ENCODE results near the gene CISD3. TPM values are rescaled to one million over a fixed set of nuclear protein-coding genes. Genes with fewer than 3 reads are reported as not detected.
A peak's percentile ranks its signal among the peaks of the same experiment; 100 is the strongest.

CISD3 gene
- total and polyA plus RNA-seq, 10 donors = 4.9 to 27.5 (median 14.7) TPM

DNA sequence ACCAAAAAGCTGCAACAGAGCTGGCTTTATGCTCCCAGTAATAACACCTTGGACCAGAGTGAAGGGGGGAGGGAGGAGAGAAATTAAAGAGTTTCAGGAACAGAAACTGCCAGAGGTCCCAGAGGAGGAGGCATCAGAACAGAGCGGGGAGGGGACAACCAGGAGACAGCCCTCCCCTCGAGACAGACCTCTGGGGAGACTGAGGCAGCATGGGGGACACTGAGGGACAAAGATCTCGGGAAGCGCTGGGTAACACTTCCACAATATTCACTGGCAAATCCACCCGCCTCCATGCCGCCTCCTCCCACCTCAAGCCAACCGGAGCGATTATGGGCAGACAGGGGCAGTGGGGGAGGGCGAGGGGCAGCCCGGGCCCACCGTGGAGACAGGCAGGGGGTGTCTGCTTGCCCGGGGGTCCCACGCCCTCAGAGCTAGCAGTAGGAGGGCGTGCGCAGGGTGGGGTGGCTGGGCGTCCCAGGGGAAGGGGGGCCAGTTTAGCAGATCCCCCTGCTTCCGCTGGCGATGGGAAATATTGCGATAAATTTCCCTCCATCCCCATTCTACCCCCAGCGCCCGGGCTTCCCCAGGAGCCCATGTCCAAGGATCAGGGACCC is 16.8 kb downstream of the CISD3 start:
- WGBS, 5 donors = 7 to 12% (median 8%) methylated on average over 10 to 21 of the region's 21 CpGs
- Histone ChIP-seq H3K9me3 (no peaks in the 10 kb centered on the region), H3K27ac (peak overlapping the region in 5 of 8 donors; percentile 91 to 96 (median 93)), H3K4me3 (peak overlapping the region; percentile 54 to 86 (median 58)), H3K4me1 (peaks cover 45 to 96% (median 72%) of the 10 kb centered on the region in 6 donors), H3K36me3 (no peaks in the 10 kb centered on the region), H3K27me3 (replicated peaks in 1 of 7) (peaks cover 0 to 79% (median 41%) of the 10 kb centered on the region in 7 donors)
- no peak for DNase-seq
- no peak for TF ChIP-seq POLR2A (IDR thresholded peaks at IDR 0.05)
- TF ChIP-seq, protein P1, sequence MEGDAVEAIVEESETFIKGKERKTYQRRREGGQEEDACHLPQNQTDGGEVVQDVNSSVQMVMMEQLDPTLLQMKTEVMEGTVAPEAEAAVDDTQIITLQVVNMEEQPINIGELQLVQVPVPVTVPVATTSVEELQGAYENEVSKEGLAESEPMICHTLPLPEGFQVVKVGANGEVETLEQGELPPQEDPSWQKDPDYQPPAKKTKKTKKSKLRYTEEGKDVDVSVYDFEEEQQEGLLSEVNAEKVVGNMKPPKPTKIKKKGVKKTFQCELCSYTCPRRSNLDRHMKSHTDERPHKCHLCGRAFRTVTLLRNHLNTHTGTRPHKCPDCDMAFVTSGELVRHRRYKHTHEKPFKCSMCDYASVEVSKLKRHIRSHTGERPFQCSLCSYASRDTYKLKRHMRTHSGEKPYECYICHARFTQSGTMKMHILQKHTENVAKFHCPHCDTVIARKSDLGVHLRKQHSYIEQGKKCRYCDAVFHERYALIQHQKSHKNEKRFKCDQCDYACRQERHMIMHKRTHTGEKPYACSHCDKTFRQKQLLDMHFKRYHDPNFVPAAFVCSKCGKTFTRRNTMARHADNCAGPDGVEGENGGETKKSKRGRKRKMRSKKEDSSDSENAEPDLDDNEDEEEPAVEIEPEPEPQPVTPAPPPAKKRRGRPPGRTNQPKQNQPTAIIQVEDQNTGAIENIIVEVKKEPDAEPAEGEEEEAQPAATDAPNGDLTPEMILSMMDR (IDR thresholded peaks at IDR 0.05 in 8 of 11, conservative IDR thresholded peaks at IDR 0.05 in 3 of 11) = no peak
- no peak for TF ChIP-seq POLR2AphosphoS5 (IDR thresholded peaks at IDR 0.05)
- intact Hi-C loops (cut with DNase I; ENCODE audit: low total_unique reads) = no loop called here

DNA sequence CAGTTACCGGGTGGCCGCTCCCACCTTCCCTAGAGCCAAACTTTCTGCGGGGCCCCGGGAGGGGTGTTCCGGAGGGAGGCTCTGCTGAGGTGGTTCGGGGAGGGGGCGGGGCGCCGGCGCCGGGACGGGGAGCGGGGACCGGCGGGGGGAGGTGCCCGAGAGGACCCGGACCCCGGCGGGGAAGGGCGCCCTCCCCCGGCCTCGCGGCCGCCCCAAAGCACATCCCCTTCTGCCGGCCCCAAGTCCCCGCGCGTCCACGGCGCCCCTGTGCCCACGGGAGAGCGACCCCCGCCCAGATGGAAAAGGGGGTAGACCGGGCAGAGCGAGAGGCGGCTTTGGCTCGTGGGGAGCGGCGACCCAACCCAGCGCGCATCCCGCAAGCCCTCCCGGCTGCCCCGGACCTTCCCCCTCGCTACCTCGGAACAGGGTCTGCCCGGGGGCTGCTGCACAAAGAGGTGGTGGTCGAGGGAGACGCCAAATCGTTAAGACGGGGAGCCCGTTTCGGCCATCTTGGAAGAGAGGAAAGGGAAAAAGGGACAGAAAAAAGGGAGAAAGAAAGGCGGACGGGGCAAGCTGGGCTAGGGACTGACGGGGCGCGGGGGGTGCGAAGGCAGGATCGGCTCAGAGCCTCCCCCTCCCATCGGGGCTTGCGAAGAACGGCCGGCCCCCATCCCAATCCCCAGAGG is 17.5 kb downstream of the CISD3 start:
- Histone ChIP-seq H3K27me3 (replicated peaks in 1 of 7) (peaks cover 0 to 79% (median 41%) of the 10 kb centered on the region in 7 donors), H3K9me3 (no peaks in the 10 kb centered on the region), H3K4me3 (peak overlapping the region; percentile 54 to 86 (median 58)), H3K36me3 (no peaks in the 10 kb centered on the region), H3K4me1 (peaks cover 43 to 93% (median 72%) of the 10 kb centered on the region in 6 donors), H3K27ac (peak overlapping the region; percentile 67 to 96 (median 92))
- intact Hi-C loops (cut with DNase I; ENCODE audit: low total_unique reads) = no loop called here
- 1 to 3% (median 1%) methylated on average over 37 to 64 of the region's 64 CpGs for WGBS, 5 donors
- TF ChIP-seq POLR2A (IDR thresholded peaks at IDR 0.05) = no peak
- TF ChIP-seq, protein P1 (IDR thresholded peaks at IDR 0.05 in 8 of 11, conservative IDR thresholded peaks at IDR 0.05 in 3 of 11) = peak in 1 of 11 experiments; percentile 15
- TF ChIP-seq POLR2AphosphoS5 (IDR thresholded peaks at IDR 0.05) = peak in 1 of 3 donors; percentile 32
- no peak for DNase-seq

DNA sequence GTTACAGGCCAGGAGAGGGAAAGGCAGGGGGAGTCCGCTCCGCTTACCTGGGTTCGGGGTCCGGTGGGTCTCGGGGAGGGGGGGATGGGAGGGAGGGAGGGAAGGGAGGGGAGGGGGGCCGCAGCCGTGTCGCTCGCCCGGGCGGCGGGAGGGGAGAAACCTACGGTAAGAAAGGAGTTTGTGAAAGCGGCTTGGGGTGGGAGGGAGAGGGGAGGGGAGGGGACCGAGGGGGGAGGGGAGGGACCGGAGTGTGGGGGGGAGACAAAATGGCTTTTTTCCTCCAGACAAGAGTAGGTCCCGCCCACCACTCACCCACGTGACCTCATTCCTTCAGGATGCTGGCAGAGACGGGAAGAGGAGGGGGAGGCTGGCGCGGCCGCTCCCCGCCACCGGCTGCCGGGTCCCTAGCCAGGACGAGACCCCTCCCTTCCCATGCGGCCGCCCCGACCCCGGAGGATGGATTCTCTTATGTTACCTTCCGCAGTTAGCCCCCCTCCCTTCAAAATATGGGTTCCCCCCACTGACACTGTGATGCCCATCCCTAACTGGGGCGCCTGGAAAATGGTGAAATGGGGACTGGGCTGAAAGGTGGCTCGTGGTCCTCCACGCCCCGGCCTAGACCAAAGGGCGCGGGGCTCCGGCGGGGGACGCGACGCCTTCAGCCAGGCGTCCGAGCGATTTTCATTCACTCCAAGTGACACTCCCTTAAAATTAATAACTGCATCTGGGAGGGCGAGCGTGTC is 18.2 kb downstream of the CISD3 start, which contains the start of gene PCGF2:
Gene PCGF2 (minus strand): TSS at position 188 of the 743 bp plus-strand sequence. CDS start 7,934 bp downstream, outside the sequence.
- DNase-seq = peak; percentile 87
- Histone ChIP-seq H3K4me3 (peak within 1 kb of the TSS; percentile 54 to 86 (median 60)), H3K4me1 (peaks cover 44 to 92% (median 72%) of the 10 kb centered on the region in 6 donors), H3K9me3 (no peaks in the 10 kb centered on the region), H3K27ac (peak within 1 kb of the TSS; percentile 77 to 96 (median 92)), H3K27me3 (replicated peaks in 1 of 7) (peaks cover 0 to 79% (median 41%) of the 10 kb centered on the region in 7 donors), H3K36me3 (peaks cover 0 to under 1% (median 0%) of the 10 kb centered on the region in 6 donors)
- 0 to 3% (median 2%) methylated on average over 27 to 44 of the region's 47 CpGs for WGBS, 5 donors
- intact Hi-C loops (cut with DNase I; ENCODE audit: low total_unique reads) = no loop called here
- TF ChIP-seq POLR2A (IDR thresholded peaks at IDR 0.05) (no peak), POLR2AphosphoS5 (IDR thresholded peaks at IDR 0.05) (peak; percentile 39 to 75 (median 72))

DNA sequence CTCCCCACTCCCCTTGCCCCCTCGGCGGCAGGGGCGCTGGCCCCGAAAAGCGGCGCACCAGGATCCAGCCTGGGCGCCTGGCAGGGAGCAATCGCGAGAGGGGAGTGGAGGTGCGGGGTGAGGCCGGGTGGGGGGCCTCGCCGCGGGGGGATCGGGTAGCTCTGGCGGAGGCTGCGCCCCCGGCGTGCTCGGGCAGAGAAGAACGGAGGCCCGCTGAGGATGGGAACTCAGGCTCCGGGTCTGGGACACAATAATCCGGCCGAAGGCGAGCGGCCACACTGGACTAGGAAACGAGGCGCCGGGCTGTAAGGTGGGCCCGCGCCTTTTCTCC is 18.7 kb downstream of the CISD3 start:
- DNase-seq = no peak
- intact Hi-C loops (cut with DNase I; ENCODE audit: low total_unique reads) = no loop called here

More for the DNA sequence above, 18.7 kb downstream of the CISD3 start:
- H3K4me1 ChIP-seq = peaks cover 49 to 92% (median 76%) of the 10 kb centered on the region in 6 donors
- no peak for TF ChIP-seq POLR2A (IDR thresholded peaks at IDR 0.05)
- TF ChIP-seq POLR2AphosphoS5 (IDR thresholded peaks at IDR 0.05) = no peak
- TF ChIP-seq, protein P1 (IDR thresholded peaks at IDR 0.05 in 8 of 11, conservative IDR thresholded peaks at IDR 0.05 in 3 of 11) = no peak
- H3K9me3 ChIP-seq = no peaks in the 10 kb centered on the region
- peaks cover 0 to 6% (median under 1%) of the 10 kb centered on the region in 6 donors for H3K36me3 ChIP-seq
- 1 to 7% (median 1%) methylated on average over 3 to 32 of the region's 32 CpGs for WGBS, 5 donors
- peaks cover 0 to 74% (median 41%) of the 10 kb centered on the region in 7 donors for H3K27me3 ChIP-seq (replicated peaks in 1 of 7)
- H3K4me3 ChIP-seq = peak overlapping the region; percentile 34 to 86 (median 60)
- peak overlapping the region; percentile 77 to 96 (median 92) for H3K27ac ChIP-seq

Measured in spleen (tissue), 11 donors.